Body of pancreas (tissue), 4 donors: ENCODE results near the gene PMS2.

ENCODE experiments used
- CTCF ChIP-seq, 7 experiments: fragments of 450-650 bp in 4 of 7; fragments of 200-600 bp in 3 of 7; sonication (generic) in 3 of 7; IDR thresholded peaks; one replicate each; pipeline ENCODE4 v1.5.1; 2016 to 2019; ENCODE audit warnings: antibody characterized with exemption in 7 of 7
- POLR2A ChIP-seq, 3 donors: fragments of 450-650 bp; IDR thresholded peaks; one replicate each; pipeline ENCODE4 v1.6.1; 2016; ENCODE audit warnings: antibody characterized with exemption in 3 of 3, mild to moderate bottlenecking in 2 of 3

- no peak for TF ChIP-seq CTCF (IDR thresholded peaks at IDR 0.05)
- TF ChIP-seq POLR2A (IDR thresholded peaks at IDR 0.05), result no peak
Observed at GRCh38 chr7:6056616-6057015, 47.8 kb upstream of the PMS2 start.
